NOMO-1 (cell line): ENCODE measurements around the gene GMDS.

ENCODE experiments used
- DNase-seq, 2 experiments: peaks; one replicate each; lab custom pipeline; 2025; ENCODE audit not compliant: unreplicated experiment in 2 of 2; lab: John Stamatoyannopoulos, UW

The GMDS gene

GRCh38 chr6:1911474-1911873 lies 333.9 kb downstream of the GMDS start:
- peak; percentile 34 to 76 for DNase-seq

- no peak for DNase-seq
Measured at GRCh38 chr6:1910621-1911407, 334.6 kb downstream of the GMDS start.

GRCh38 chr6:1908784-1909183 lies 336.6 kb downstream of the GMDS start:
- DNase-seq, result no peak

GRCh38 chr6:1906609-1907008 lies 338.8 kb downstream of the GMDS start:
- DNase-seq, result no peak

GRCh38 chr6:1906014-1906413 lies 339.4 kb downstream of the GMDS start:
- DNase-seq, result no peak

- no peak for DNase-seq
Measured at GRCh38 chr6:1904898-1905297, 340.5 kb downstream of the GMDS start.

- no peak for DNase-seq
Measured at GRCh38 chr6:1904466-1904799, 341.0 kb downstream of the GMDS start.

GRCh38 chr6:1903780-1904465 lies 341.5 kb downstream of the GMDS start:
- DNase-seq, result no peak

- no peak for DNase-seq
Measured at GRCh38 chr6:1901556-1901955, 343.8 kb downstream of the GMDS start.

GRCh38 chr6:1896897-1897296 lies 348.5 kb downstream of the GMDS start:
- DNase-seq, result no peak

GRCh38 chr6:1895721-1896120 lies 349.7 kb downstream of the GMDS start:
- DNase-seq, result no peak

- no peak for DNase-seq
Measured at GRCh38 chr6:1894954-1895353, 350.5 kb downstream of the GMDS start.

- no peak for DNase-seq
Measured at GRCh38 chr6:1893470-1894130, 351.8 kb downstream of the GMDS start.

GRCh38 chr6:1892716-1893115 lies 352.7 kb downstream of the GMDS start:
- DNase-seq, result no peak

- DNase-seq, result no peak
Measured at GRCh38 chr6:1890987-1891386, 354.4 kb downstream of the GMDS start.

- no peak for DNase-seq
Measured at GRCh38 chr6:1890071-1890470, 355.3 kb downstream of the GMDS start.

GRCh38 chr6:1885576-1886011 lies 359.8 kb downstream of the GMDS start:
- no peak for DNase-seq

GRCh38 chr6:1884313-1884712 lies 361.1 kb downstream of the GMDS start:
- DNase-seq, result no peak

GRCh38 chr6:1878330-1878729 lies 367.1 kb downstream of the GMDS start:
- no peak for DNase-seq

- DNase-seq, result no peak
Measured at GRCh38 chr6:1873781-1874180, 371.6 kb downstream of the GMDS start.

GRCh38 chr6:1872649-1873131 lies 372.7 kb downstream of the GMDS start:
- no peak for DNase-seq
